Measurements from ENCODE around the gene IFIT2. TPM values are rescaled to one million over a fixed set of nuclear protein-coding genes. Genes with fewer than 3 reads are reported as not detected.

IFIT2 gene
- total RNA-seq, 3 donors from 2014 or later (not counting 1 experiment from before 2014, with no cell fraction given): 21.8 to 103 (median 34.9) TPM

GRCh38 chr10:89271532-89271931, 30.3 kb upstream of the IFIT2 start:
- no peak overlapping the region for H3K4me3 Mint-ChIP-seq
- H3K27me3 Mint-ChIP-seq (ENCODE audit: low read depth in 2 of 2): peaks cover 7 to 29% of the 10 kb centered on the region in 2 donors
- no peak for DNase-seq
- no peaks in the 10 kb centered on the region for H3K9me3 Mint-ChIP-seq
- Histone ChIP-seq H3K4me3 (ENCODE audit: low read length) (no peak overlapping the region), H3K27me3 (ENCODE audit: control insufficient read depth, insufficient read depth, low read length) (no peaks in the 10 kb centered on the region), H3K9me3 (ENCODE audit: control insufficient read depth, insufficient read depth, low read length) (no peaks in the 10 kb centered on the region), H3K27ac (ENCODE audit: low read length) (no peak overlapping the region), H3K4me1 (ENCODE audit: control insufficient read depth, insufficient read depth, low read length) (no peaks in the 10 kb centered on the region), H3K36me3 (ENCODE audit: control insufficient read depth, insufficient read depth, low read length) (no peaks in the 10 kb centered on the region)
- TF ChIP-seq CTCF (IDR thresholded peaks at IDR 0.05): no peak
- ATAC-seq: no peak
- no peaks in the 10 kb centered on the region for H3K36me3 Mint-ChIP-seq
- H3K4me1 Mint-ChIP-seq: peaks cover 5% of the 10 kb centered on the region in 2 donors
- H3K27ac Mint-ChIP-seq: no peak overlapping the region
- intact Hi-C loops (cut with micrococcal nuclease): no loop called here
- 86% methylated on average over 2 of the region's 2 CpGs for WGBS (ENCODE audit: insufficient coverage)

- Histone ChIP-seq H3K4me3 (ENCODE audit: low read length) (no peak overlapping the region), H3K36me3 (ENCODE audit: control insufficient read depth, insufficient read depth, low read length) (no peaks in the 10 kb centered on the region), H3K27ac (ENCODE audit: low read length) (no peak overlapping the region), H3K4me1 (ENCODE audit: control insufficient read depth, insufficient read depth, low read length) (no peaks in the 10 kb centered on the region), H3K27me3 (ENCODE audit: control insufficient read depth, insufficient read depth, low read length) (no peaks in the 10 kb centered on the region), H3K9me3 (ENCODE audit: control insufficient read depth, insufficient read depth, low read length) (no peaks in the 10 kb centered on the region)
- no peak for TF ChIP-seq CTCF (IDR thresholded peaks at IDR 0.05)
- no peaks in the 10 kb centered on the region for H3K4me1 Mint-ChIP-seq
- H3K36me3 Mint-ChIP-seq: no peaks in the 10 kb centered on the region
- H3K9me3 Mint-ChIP-seq: no peaks in the 10 kb centered on the region
- DNase-seq (no peak), ATAC-seq (no peak)
- no peak overlapping the region for H3K27ac Mint-ChIP-seq
- intact Hi-C loops (cut with micrococcal nuclease): no loop called here
- peaks cover 7 to 44% of the 10 kb centered on the region in 2 donors for H3K27me3 Mint-ChIP-seq (ENCODE audit: low read depth in 2 of 2)
- no peak overlapping the region for H3K4me3 Mint-ChIP-seq
- WGBS (ENCODE audit: insufficient coverage): 83% methylated on average over 2 of the region's 2 CpGs
Measured at GRCh38 chr10:89273680-89274079, 28.2 kb upstream of the IFIT2 start.

- no peak overlapping the region for H3K27ac Mint-ChIP-seq
- H3K9me3 Mint-ChIP-seq: no peaks in the 10 kb centered on the region
- no peak overlapping the region for H3K4me3 ChIP-seq (ENCODE audit: low read length)
- 62% methylated on average over 3 of the region's 3 CpGs for WGBS (ENCODE audit: insufficient coverage)
- H3K4me3 Mint-ChIP-seq: no peak overlapping the region
- ATAC-seq (no peak), DNase-seq (no peak)
- no peak for TF ChIP-seq CTCF (IDR thresholded peaks at IDR 0.05)
- H3K27ac ChIP-seq (ENCODE audit: low read length): no peak overlapping the region
- H3K27me3 ChIP-seq (ENCODE audit: control insufficient read depth, insufficient read depth, low read length): no peaks in the 10 kb centered on the region
- intact Hi-C loops (cut with micrococcal nuclease): no loop called here
- no peaks in the 10 kb centered on the region for H3K9me3 ChIP-seq (ENCODE audit: control insufficient read depth, insufficient read depth, low read length)
- no peaks in the 10 kb centered on the region for H3K36me3 Mint-ChIP-seq
- H3K27me3 Mint-ChIP-seq (ENCODE audit: low read depth in 2 of 2): peaks cover 7 to 44% of the 10 kb centered on the region in 2 donors
- H3K36me3 ChIP-seq (ENCODE audit: control insufficient read depth, insufficient read depth, low read length): no peaks in the 10 kb centered on the region
- no peaks in the 10 kb centered on the region for H3K4me1 ChIP-seq (ENCODE audit: control insufficient read depth, insufficient read depth, low read length)
- H3K4me1 Mint-ChIP-seq: no peaks in the 10 kb centered on the region
Measured at GRCh38 chr10:89274928-89275327, 26.9 kb upstream of the IFIT2 start.

- H3K4me1 Mint-ChIP-seq: no peaks in the 10 kb centered on the region
- no peak overlapping the region for H3K27ac Mint-ChIP-seq
- H3K9me3 ChIP-seq (ENCODE audit: control insufficient read depth, insufficient read depth, low read length): no peaks in the 10 kb centered on the region
- H3K4me1 ChIP-seq (ENCODE audit: control insufficient read depth, insufficient read depth, low read length): no peaks in the 10 kb centered on the region
- WGBS (ENCODE audit: insufficient coverage): 87% methylated on average over 6 of the region's 6 CpGs
- intact Hi-C loops (cut with micrococcal nuclease): no loop called here
- H3K36me3 Mint-ChIP-seq: no peaks in the 10 kb centered on the region
- TF ChIP-seq CTCF (IDR thresholded peaks at IDR 0.05): no peak
- ATAC-seq (no peak), DNase-seq (no peak)
- no peak overlapping the region for H3K4me3 ChIP-seq (ENCODE audit: low read length)
- no peaks in the 10 kb centered on the region for H3K36me3 ChIP-seq (ENCODE audit: control insufficient read depth, insufficient read depth, low read length)
- no peaks in the 10 kb centered on the region for H3K9me3 Mint-ChIP-seq
- H3K4me3 Mint-ChIP-seq: no peak overlapping the region
- H3K27ac ChIP-seq (ENCODE audit: low read length): no peak overlapping the region
- H3K27me3 ChIP-seq (ENCODE audit: control insufficient read depth, insufficient read depth, low read length): no peaks in the 10 kb centered on the region
- peaks cover 7 to 44% of the 10 kb centered on the region in 2 donors for H3K27me3 Mint-ChIP-seq (ENCODE audit: low read depth in 2 of 2)
Measured at GRCh38 chr10:89275383-89275782, 26.5 kb upstream of the IFIT2 start.

Data from natural killer cell (primary cell).